ENCODE data around the gene HOXA5. TPM values are rescaled to one million over a fixed set of nuclear protein-coding genes. Genes with fewer than 3 reads are reported as not detected.

The HOXA5 gene
- total RNA-seq, 3 donors from 2014 or later: 16.1 to 26.6 (median 23.8) TPM

- no peaks in the 10 kb centered on the region for H3K36me3 ChIP-seq (ENCODE audit: low read depth)
- ATAC-seq (no peak), DNase-seq (no peak)
- no peak overlapping the region for H3K4me3 ChIP-seq
- intact Hi-C loops (cut with DNase I, micrococcal nuclease): no loop called here
- H3K9me3 ChIP-seq: no peaks in the 10 kb centered on the region
- peaks cover 16% of the 10 kb centered on the region for H3K4me1 ChIP-seq (ENCODE audit: low read depth)
- no peak for TF ChIP-seq CTCF (IDR thresholded peaks at IDR 0.05)
Measured at GRCh38 chr7:27176524-27176845, 33.0 kb upstream of the HOXA5 start.

- peak in 2 of 3 donors; percentile 64 to 67 for DNase-seq
- H3K4me1 ChIP-seq (ENCODE audit: low read depth): peaks cover 16% of the 10 kb centered on the region
- intact Hi-C loops (cut with DNase I, micrococcal nuclease): no loop called here
- H3K9me3 ChIP-seq: no peaks in the 10 kb centered on the region
- H3K4me3 ChIP-seq: peak overlapping the region; percentile 7
- ATAC-seq: peak; percentile 3
- H3K36me3 ChIP-seq (ENCODE audit: low read depth): no peaks in the 10 kb centered on the region
- TF ChIP-seq CTCF (IDR thresholded peaks at IDR 0.05): no peak
Measured at GRCh38 chr7:27175626-27176523, 32.4 kb upstream of the HOXA5 start.

GRCh38 chr7:27174874-27175625 lies 31.6 kb upstream of the HOXA5 start:
- DNase-seq (peak; percentile 73 to 90 (median 85)), ATAC-seq (peak; percentile 68)
- H3K36me3 ChIP-seq (ENCODE audit: low read depth): no peaks in the 10 kb centered on the region
- no peak overlapping the region for H3K4me3 ChIP-seq
- intact Hi-C loops (cut with DNase I, micrococcal nuclease): no loop called here
- no peaks in the 10 kb centered on the region for H3K9me3 ChIP-seq
- peaks cover 13% of the 10 kb centered on the region for H3K4me1 ChIP-seq (ENCODE audit: low read depth)
- TF ChIP-seq CTCF (IDR thresholded peaks at IDR 0.05): no peak

- peak; percentile 2 for ATAC-seq
- H3K36me3 ChIP-seq (ENCODE audit: low read depth): no peaks in the 10 kb centered on the region
- peaks cover 11% of the 10 kb centered on the region for H3K4me1 ChIP-seq (ENCODE audit: low read depth)
- DNase-seq: peak; percentile 76 to 83 (median 79)
- intact Hi-C loops (cut with DNase I, micrococcal nuclease): no loop called here
- no peaks in the 10 kb centered on the region for H3K9me3 ChIP-seq
- TF ChIP-seq CTCF (IDR thresholded peaks at IDR 0.05): no peak
- peak within 1 kb of the TSS; percentile 48 for H3K4me3 ChIP-seq
Measured at GRCh38 chr7:27173956-27174873, 30.7 kb upstream of the HOXA5 start, which contains the start of gene HOXA10. HOXA10 (minus strand) TSS chr7:27174320; CDS start chr7:27174306, 14 bp downstream.

- Histone ChIP-seq H3K36me3 (ENCODE audit: low read depth) (no peaks in the 10 kb centered on the region), H3K4me1 (ENCODE audit: low read depth) (peaks cover 11% of the 10 kb centered on the region), H3K9me3 (no peaks in the 10 kb centered on the region), H3K4me3 (peak overlapping the region; percentile 48)
- TF ChIP-seq CTCF (IDR thresholded peaks at IDR 0.05): no peak
- DNase-seq: peak in 2 of 3 donors; percentile 59 to 70
- peak; percentile 31 for ATAC-seq
- intact Hi-C loops (cut with DNase I, micrococcal nuclease): no loop called here
Measured at GRCh38 chr7:27173511-27173955, 30.1 kb upstream of the HOXA5 start.
